Peyer's patch (tissue), 4 donors: ENCODE data around the gene NAV1. TPM values are rescaled to one million over a fixed set of nuclear protein-coding genes. Genes with fewer than 3 reads are reported as not detected.
"Not testable (repeated sequence)": the region's sequence is repeated elsewhere in the genome, so short reads cannot be mapped to it uniquely, and the experiment has no call there.

ENCODE experiments used
- DNase-seq, 3 donors: peaks; one replicate each; pipeline ENCODE4 v3.0.0-alpha.2; 2017 to 2019
- H3K27ac ChIP-seq, 4 donors: fragments of 200-600 bp; sonication (generic); one replicate each; pipeline ENCODE4 v1.5.1; 2016 to 2019
- H3K27me3 ChIP-seq, 2 donors: fragments of 200-600 bp; sonication (generic); one replicate each; pipeline ENCODE4 v1.5.1; 2019
- H3K36me3 ChIP-seq, 3 donors: fragments of 200-600 bp; sonication (generic); one replicate each; pipeline ENCODE4 v1.5.1; 2016 to 2019
- H3K4me1 ChIP-seq, 4 donors: fragments of 200-600 bp; sonication (generic); one replicate each; pipeline ENCODE4 v1.5.1; 2016 to 2019
- H3K4me3 ChIP-seq, 4 donors: fragments of 200-600 bp; sonication (generic); 1 replicate in 3 of 4; 2 replicates in 1 of 4; pipeline ENCODE4 v1.5.1; 2016 to 2019; ENCODE audit warnings: mild to moderate bottlenecking in 1 of 4
- H3K9me3 ChIP-seq, 4 donors: fragments of 200-600 bp; sonication (generic); one replicate each; pipeline ENCODE4 v1.5.1; 2016 to 2019; ENCODE audit warnings: mild to moderate bottlenecking in 1 of 4
- CTCF ChIP-seq, 6 experiments: fragments of 450-650 bp in 4 of 6; fragments of 200-600 bp in 2 of 6; sonication (generic) in 1 of 6; IDR thresholded peaks; one replicate each; pipeline ENCODE4 v1.5.1; 2017 to 2019; ENCODE audit warnings: antibody characterized with exemption in 6 of 6, mild to moderate bottlenecking in 3 of 6, moderate library complexity in 1 of 6
- POLR2A ChIP-seq, 2 donors: fragments of 450-650 bp; IDR thresholded peaks; one replicate each; pipeline ENCODE4 v1.5.1; 2017; ENCODE audit warnings: antibody characterized with exemption in 2 of 2, mild to moderate bottlenecking in 2 of 2, moderate library complexity in 2 of 2
- total RNA-seq, 4 donors: library from RNA; depleted of rRNA; stranded (reverse); fragments of >200 nt; gene quantifications; one replicate each; pipeline ENCODE4 v1.1.0, GENCODE V29; 2016

NAV1 gene
- total RNA-seq, 4 donors from 2014 or later: 6.7 to 47.9 (median 14.9) TPM

GRCh38 chr1:201542309-201543035 lies 3.5 kb downstream of the NAV1 start:
- no peak for TF ChIP-seq POLR2A (IDR thresholded peaks at IDR 0.05)
- no peak for TF ChIP-seq CTCF (IDR thresholded peaks at IDR 0.05)
- DNase-seq: no peak
- peaks cover 0 to 21% (median 14%) of the 10 kb centered on the region in 4 donors for H3K4me1 ChIP-seq
- H3K36me3 ChIP-seq: no peaks in the 10 kb centered on the region
- peak overlapping the region in 2 of 4 donors; percentile 10 to 27 for H3K27ac ChIP-seq
- no peak overlapping the region for H3K4me3 ChIP-seq
- no peaks in the 10 kb centered on the region for H3K9me3 ChIP-seq
- H3K27me3 ChIP-seq: peaks cover 0 to 4% of the 10 kb centered on the region in 2 donors

GRCh38 chr1:201543871-201544642 lies 5.1 kb downstream of the NAV1 start:
- no peak for DNase-seq
- H3K36me3 ChIP-seq: no peaks in the 10 kb centered on the region
- H3K9me3 ChIP-seq: no peaks in the 10 kb centered on the region
- H3K4me3 ChIP-seq: no peak overlapping the region
- TF ChIP-seq POLR2A (IDR thresholded peaks at IDR 0.05) (no peak), CTCF (IDR thresholded peaks at IDR 0.05) (no peak)
- peaks cover 0 to 11% (median 8%) of the 10 kb centered on the region in 4 donors for H3K4me1 ChIP-seq
- peaks cover 0 to 4% of the 10 kb centered on the region in 2 donors for H3K27me3 ChIP-seq
- H3K27ac ChIP-seq: peak overlapping the region in 1 of 4 donors; percentile 25

- Histone ChIP-seq H3K27ac (no peak overlapping the region), H3K9me3 (no peaks in the 10 kb centered on the region), H3K4me1 (peaks cover 0 to 4% (median 4%) of the 10 kb centered on the region in 4 donors)
Observed at GRCh38 chr1:201544710-201545109, 5.8 kb downstream of the NAV1 start.

GRCh38 chr1:201545851-201546492 lies 7.0 kb downstream of the NAV1 start:
- H3K4me1 ChIP-seq: no peaks in the 10 kb centered on the region
- H3K9me3 ChIP-seq: no peaks in the 10 kb centered on the region
- H3K4me3 ChIP-seq: no peak overlapping the region
- no peaks in the 10 kb centered on the region for H3K36me3 ChIP-seq
- H3K27ac ChIP-seq: no peak overlapping the region
- no peak for TF ChIP-seq POLR2A (IDR thresholded peaks at IDR 0.05)
- no peak for TF ChIP-seq CTCF (IDR thresholded peaks at IDR 0.05)
- H3K27me3 ChIP-seq: no peaks in the 10 kb centered on the region
- no peak for DNase-seq

More at GRCh38 chr1:201544710-201545109, 5.8 kb downstream of the NAV1 start:
- no peak for DNase-seq
- no peak for TF ChIP-seq POLR2A (IDR thresholded peaks at IDR 0.05)
- no peak for TF ChIP-seq CTCF (IDR thresholded peaks at IDR 0.05)
- Histone ChIP-seq H3K4me3 (no peak overlapping the region), H3K36me3 (no peaks in the 10 kb centered on the region), H3K27me3 (peaks cover 0 to 4% of the 10 kb centered on the region in 2 donors)

- H3K27me3 ChIP-seq, H3K4me1 ChIP-seq, DNase-seq, H3K4me3 ChIP-seq, H3K36me3 ChIP-seq, H3K9me3 ChIP-seq, H3K27ac ChIP-seq: not testable (repeated sequence)
Observed at GRCh38 chr1:201549522-201549921, 10.6 kb downstream of the NAV1 start.
